ENCODE results near the gene DNAJA2.

DNA sequence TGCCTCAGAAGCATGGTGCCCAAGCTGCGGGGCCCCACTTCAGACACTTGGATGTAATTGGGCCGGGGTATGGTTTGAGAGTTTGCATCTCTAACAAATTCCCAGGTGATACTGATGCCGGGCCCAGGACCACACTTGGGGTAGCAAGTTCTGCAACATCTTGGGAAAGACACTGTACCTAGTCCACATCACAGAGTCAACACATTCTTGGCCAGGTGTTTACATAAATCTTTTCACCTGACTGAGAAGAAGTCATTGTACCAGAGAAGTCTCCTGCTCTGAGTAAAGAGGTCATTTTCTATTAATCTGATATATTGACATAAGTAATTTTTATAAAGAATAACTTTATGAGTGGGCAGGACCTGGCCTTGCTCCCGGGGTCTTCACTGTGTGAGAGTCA is 61.8 kb downstream of the DNAJA2 start:
- TF ChIP-seq, protein P1, sequence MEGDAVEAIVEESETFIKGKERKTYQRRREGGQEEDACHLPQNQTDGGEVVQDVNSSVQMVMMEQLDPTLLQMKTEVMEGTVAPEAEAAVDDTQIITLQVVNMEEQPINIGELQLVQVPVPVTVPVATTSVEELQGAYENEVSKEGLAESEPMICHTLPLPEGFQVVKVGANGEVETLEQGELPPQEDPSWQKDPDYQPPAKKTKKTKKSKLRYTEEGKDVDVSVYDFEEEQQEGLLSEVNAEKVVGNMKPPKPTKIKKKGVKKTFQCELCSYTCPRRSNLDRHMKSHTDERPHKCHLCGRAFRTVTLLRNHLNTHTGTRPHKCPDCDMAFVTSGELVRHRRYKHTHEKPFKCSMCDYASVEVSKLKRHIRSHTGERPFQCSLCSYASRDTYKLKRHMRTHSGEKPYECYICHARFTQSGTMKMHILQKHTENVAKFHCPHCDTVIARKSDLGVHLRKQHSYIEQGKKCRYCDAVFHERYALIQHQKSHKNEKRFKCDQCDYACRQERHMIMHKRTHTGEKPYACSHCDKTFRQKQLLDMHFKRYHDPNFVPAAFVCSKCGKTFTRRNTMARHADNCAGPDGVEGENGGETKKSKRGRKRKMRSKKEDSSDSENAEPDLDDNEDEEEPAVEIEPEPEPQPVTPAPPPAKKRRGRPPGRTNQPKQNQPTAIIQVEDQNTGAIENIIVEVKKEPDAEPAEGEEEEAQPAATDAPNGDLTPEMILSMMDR (conservative IDR thresholded peaks at IDR 0.05; ENCODE audit: low read depth, low read length), result no peak
- TF ChIP-seq EZH2 (IDR thresholded peaks at IDR 0.05; ENCODE audit: borderline replicate concordance, low read depth, low read length, poor library complexity, severe bottlenecking), result no peak
